HG02970 (cell line): ENCODE results near the gene WASF2.
"Not testable (repeated sequence)": the region's sequence is repeated elsewhere in the genome, so short reads cannot be mapped to it uniquely, and the experiment has no call there.

Experiments
- ATAC-seq: cut with Tn5 transposase; IDR thresholded peaks from one replicate; pipeline ENCODE4 v1.9.1; 2021; ENCODE audit warnings: mild to moderate bottlenecking, moderate library complexity, moderate number of reproducible peaks; ENCODE audit not compliant: unreplicated experiment, low FRiP score

The WASF2 gene

GRCh38 chr1:27489973-27490741, at the start of gene WASF2:
WASF2 (minus strand) TSS chr1:27490167; CDS start chr1:27428890, 61,277 bp downstream.
- peak; percentile 83 for ATAC-seq

- no peak for ATAC-seq
These were observed 48.8 kb upstream of the WASF2 start for GRCh38 chr1:27538793-27539192.

GRCh38 chr1:27538305-27538676, 48.3 kb upstream of the WASF2 start:
- ATAC-seq: not testable (repeated sequence)

DNA sequence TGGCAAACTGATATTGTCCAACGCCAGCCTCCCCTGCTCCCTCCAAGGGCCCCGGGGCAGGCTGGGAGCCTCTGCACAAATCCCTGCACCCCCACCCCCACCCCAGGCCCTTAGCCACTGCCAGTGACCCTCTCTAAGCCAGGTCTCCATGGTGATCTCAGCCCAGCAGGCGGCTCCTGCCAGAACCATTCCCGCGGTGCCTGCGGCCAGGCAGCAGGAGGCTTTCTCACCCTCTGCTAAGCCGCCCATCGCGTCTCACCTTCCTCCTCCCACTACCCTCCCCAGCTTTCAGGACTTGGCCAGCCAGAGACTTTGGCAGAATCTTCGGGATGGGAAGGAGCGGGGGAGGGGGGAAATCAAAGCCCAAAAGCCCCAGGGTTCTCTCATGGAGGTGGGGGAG, 46.8 kb upstream of the WASF2 start:
- ATAC-seq: no peak

DNA sequence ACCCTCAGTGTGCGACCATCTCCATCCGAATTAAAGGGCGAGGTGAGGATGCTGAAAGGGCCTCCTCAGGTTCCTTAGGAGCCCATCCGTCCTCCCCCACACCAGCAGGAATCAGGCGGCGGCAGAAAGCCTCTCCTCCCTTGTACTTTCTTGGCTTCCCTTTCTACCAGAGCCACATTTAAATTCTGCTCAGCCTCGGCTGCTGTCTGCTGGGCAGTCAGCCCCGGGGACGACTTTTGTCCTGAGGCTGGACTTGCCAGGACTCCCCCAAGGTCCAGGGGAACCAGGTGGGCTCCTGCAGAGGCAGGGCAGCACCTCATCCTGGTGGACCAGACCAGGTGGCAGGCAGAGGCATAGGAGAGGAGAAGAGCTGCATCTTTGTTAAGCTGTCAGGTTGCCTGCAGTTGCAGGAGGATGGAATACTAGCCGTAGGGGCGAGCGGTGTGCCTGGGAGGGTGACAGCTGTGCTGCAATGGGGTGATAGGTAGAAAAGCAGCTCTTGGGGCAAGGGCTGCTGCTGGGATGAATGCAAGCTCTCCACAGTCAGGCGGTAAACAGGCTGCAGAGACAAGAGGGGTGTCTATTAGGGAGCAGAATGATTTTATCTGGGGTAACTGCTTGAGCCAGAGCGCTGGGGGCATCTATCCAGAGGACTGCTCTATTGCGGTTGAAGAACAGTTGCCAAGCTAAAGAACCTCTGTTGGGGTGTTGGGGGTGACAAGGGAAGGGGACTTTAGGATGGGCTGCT, 46.2 kb upstream of the WASF2 start:
- no peak for ATAC-seq

GRCh38 chr1:27535386-27535785, 45.4 kb upstream of the WASF2 start:
- ATAC-seq: no peak

DNA sequence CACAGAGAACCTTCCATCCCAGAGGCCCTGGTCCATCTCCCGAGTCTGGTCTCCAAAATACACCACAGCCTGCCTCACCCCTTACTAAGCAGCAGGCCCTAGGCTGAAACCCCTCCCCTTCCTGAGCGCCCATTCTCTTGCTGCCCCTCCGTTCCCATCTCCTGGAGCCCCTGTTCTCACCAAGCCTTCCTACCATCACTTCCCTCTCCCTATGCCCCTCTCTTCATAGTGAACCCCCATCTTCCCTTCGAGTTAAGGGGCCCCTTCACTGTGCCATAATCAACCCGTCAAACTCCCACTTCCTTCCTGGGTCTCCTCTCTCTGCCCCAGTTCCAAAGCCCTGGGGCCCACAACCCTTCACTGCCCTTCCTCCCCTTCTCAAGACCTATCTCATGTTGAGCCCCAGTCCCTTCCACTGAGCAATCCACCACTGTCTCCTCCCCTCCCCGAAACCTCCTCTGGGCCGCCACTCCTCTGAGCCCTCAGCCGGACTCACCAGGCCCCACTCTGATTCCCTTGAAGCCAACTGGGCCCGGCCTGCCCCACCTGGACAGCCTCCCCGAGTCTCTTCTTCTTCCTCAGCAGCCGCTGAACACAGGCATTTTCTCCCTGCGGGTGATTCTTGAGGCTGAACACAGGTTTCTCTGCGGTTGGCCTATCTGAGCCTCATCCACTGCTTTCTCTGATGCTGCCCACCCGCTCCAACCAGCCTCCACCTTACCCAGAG, 42.2 kb upstream of the WASF2 start:
- no peak for ATAC-seq

DNA sequence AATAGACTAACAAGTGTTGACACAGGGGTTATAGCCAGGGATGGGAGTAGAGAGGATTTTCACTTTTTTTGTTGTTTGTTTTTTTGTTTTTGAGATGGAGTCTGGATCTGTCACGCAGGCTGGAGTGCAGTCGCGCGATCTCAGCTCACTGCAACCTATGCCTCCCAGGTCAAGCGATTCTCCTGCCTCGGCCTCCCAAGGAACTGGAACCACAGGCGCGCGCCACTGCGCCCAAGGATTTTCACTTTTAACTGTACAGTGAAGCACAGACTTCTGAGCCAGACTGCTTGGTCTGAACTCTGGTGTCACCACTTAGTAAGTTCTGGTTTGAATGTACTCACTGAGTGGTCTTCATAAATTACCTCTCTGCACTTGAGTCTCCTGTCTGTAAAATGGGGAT, 40.2 kb upstream of the WASF2 start:
- ATAC-seq: no peak

- ATAC-seq: no peak
These were observed 39.7 kb upstream of the WASF2 start for GRCh38 chr1:27529704-27530018.

DNA sequence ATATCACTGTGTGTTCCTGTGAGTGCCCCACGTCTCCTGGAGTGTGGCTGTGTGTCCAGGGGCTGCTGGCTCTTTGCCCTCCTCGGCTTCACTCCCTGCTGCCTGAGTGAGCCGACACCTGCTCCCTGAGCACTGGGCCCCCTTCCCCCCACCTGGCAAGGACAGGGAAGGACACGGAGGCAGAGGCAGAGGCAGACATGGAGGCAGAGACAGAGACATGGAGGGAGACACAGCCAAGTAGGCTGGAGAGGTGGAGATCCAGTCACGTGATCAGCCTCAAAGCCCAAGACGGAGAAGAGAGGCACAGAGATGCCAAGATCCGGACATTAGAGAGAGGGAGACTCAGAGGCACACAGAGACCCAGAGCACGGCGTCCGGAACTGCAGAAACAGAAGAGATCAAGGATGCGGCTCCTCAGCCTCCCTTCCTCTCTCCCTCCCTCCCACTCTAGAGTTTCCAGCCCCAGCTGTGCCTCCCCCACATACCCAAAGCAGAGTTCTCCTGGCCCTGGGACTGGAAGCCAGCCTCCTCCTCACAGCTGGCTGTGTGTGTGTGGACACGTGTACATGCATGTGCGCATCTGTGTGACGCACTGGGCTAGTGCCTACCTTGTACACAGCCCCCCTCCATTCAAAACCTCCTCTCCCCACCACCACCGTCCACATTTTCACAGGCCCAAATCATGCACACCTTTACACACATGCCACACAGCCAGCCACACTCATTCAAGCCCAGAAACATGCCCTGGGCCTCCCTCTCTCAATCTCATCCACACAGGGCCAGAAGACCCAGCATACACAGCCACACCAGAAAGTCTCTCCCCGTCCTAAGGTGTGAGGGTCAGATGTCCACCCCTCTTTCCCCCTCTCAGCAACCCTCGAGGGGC, 39.1 kb upstream of the WASF2 start:
- ATAC-seq: no peak

DNA sequence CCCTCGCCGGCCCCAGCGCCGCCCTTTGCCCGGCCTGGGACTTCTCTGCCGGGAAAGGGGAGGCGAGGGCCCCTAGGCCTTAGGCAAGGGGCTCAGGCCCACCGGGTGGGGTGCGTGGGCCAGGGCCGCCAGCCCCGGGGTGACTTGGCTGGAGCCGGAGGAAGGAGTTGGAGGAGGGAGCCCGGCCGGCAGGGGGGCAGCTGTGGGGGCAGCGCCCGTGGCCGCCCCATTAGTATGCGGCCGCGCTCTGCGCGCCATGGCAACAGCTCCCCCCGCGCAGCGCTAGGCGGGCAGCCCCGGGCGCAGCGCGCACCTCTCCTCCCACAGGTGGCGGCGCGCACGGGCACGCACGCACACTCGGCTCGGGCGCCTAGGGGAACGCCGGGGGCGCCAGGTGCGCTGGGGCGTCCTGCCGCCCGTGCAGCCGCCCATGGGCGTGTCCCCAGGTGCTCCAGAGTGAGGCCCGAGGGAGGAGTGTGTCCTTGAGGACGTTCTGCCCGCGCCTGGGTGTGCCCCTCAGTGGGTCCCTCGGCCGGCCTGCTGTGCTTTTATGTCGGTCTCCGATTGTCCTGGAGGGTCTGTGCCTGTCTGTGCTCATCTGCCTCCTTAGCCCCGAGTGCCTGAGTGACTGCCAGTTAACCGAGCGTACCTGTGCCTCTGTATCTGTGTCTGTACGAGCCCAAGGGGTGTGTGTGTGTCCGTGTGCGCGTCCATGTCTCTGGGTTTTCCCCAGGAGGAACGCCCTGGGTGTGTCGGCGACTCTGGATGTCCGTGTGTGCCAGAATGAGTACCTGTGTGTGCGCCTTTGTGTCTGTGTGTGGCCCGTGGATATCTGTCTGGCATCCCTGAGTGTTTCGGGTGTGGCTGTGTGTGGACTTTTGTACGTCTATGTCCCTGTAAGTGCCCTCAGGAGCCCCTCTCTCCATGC, 38.2 kb upstream of the WASF2 start:
- ATAC-seq: no peak

DNA sequence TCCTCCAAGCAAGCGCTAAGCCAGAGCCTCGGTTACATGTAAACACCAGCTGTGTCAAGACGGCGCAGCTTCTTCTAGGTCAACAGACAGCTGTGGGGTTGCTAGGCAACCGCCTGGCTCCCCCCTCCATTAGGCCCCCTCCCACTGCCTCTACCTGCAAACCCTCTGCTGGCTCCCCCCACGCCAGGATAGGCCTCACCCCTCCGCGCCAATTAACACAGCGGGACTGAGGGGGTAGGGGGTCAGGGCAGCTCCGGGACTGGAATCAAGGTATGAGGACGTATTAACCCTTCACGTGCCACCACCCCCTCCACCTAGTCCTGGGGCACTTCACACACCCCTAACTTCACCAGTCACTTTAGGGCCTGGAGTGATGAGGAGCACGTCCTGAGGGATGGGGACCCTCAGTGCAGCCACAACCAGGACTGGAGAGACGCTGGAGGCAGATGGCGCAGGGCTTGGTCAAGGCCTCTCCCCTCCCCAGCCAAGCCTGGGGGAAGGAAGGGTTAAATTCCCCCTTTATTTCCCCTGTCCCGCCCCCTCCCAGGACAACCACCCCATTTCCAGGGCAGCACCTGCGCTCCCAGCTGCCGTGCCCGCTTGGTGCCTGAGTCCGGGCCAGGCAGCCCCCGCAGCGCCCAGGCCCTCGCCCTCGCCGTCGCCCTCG, 37.4 kb upstream of the WASF2 start:
- ATAC-seq: no peak

GRCh38 chr1:27526569-27527222, 36.7 kb upstream of the WASF2 start:
- ATAC-seq: no peak

GRCh38 chr1:27525296-27526272, 35.6 kb upstream of the WASF2 start:
- ATAC-seq: no peak

DNA sequence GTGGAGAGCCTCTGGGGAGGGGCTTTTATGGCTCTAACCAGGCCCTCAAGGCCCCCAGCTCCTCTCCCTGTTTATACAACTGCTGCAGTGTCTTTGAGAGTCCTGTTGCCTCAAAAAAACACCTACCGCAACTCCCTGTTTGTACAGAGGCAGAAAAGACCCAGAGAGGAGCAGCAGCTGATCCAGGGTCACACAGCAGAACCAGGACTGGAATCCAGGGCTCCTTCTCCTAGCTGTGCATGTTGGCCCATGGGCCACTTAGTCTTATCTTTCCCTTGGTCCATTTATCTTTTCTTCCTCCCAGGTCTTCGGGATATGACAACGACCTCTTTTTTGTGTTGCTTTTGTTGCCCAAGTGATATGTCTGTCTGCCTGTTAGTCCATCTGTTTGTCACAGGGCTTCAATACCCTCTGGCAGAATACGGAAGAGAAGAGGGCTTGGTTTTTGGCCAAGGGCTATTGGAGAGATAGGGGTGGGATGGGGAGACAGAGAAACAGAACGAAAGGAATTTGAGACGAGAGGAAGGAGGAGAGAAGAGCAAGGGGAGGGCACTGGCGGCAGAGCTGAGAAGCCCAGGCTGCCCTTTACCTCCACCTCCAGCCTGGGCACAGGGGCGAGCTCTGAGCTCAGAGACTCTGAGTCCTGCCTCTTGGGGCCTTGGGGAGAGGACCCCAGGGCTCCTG, 33.5 kb upstream of the WASF2 start:
- ATAC-seq: no peak

DNA sequence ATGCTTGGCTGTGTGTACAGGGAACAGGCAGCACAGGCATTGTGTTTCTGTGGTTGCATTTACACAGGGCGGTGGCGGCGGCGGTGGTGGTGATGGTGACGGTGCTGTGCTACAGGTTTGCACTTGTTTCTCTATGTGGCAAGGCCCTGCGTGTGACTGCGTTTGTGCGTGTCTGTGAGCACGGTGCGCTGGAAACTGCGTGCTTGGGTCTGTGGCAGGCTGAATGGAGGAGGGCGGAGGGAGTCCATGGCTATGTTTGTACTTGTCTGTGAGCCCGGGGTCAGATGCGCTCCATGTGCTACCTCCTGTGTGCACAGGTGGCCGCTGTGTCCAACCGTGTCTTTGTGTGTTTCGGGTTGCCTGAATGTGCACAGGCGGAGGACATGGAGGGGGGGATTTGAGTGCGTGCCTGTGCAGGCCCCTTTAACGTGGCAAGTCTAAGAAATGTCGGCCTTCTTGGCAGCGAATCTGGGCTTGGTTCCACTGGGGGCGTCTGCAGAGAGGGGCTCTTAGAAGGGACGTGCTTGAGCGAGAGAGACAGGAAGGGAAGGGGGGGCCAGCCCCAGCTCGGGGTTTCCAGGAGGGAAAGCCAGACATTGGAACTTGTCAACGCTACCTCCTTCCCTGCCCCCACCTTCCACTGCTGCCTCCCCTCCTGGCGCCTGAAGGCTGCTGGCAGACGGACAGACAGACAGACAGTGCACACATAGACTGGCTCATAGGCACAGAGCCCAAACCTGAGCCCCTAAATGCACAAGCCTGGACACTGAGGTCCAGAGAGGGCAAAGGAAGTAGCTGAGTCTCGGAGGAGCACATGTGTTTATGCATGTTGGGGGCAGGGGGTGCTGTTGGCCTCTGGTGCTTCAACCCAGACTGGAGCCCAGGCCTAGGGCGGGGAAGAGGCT, 32.7 kb upstream of the WASF2 start:
- no peak for ATAC-seq
